Hematopoietic multipotent progenitor cell treated with erythropoietin and hydrocortisone succinate and interleukin-3 and kit ligand, for 6 days (in vitro differentiated cells): ENCODE data around the gene CNPY1.
A peak's percentile ranks its signal among the peaks of the same experiment; 100 is the strongest.
"Not testable (repeated sequence)": the region's sequence is repeated elsewhere in the genome, so short reads cannot be mapped to it uniquely, and the experiment has no call there.

Experiments used
- DNase-seq: peaks from one replicate; pipeline ENCODE4 v3.0.0-alpha.2; 2015

CNPY1 gene

DNA sequence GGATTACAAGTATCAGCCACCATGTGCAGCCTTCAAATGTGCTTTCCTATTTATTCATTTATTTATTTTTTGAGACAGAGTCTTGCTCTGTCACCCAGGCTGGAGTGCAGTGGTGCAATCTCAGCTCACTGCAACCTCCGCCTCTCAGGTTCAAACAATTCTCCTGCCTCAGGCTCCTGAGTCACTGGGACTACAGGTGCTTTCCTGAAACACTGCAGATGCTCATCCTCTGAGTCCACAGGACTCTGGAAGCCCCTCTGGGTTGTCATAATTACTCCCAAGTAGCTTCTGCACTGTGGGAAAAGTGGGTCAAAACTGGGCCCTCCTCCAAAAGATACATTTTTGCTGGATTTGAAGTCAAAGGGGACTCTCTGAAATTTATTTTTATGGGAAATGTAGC lies at the start of gene CNPY1:
CNPY1 (minus strand) TSS at position 111 of the 400 bp plus-strand sequence. CDS start 630 bp downstream, outside the sequence.
- DNase-seq = not testable (repeated sequence)

DNA sequence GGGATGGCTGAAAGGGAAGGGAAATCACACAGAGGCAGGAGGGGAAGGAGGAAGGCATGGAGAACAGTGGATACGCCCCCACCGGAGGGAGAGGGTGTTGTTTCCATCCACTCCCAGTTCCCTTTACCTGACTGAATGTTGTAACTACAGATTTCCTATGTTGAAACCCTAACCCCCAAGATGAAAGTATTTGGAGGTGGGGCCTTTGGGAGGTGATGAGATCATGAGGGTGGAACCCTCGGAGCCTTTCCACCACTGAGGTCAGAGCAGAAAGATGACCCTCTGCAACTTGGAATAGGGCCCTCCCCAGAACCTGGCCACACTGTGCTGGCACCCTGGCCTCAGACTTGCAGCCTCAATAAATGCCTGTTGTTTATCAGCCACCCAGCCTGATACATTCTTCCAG lies 48.6 kb upstream of the CNPY1 start:
- no peak for DNase-seq

DNA sequence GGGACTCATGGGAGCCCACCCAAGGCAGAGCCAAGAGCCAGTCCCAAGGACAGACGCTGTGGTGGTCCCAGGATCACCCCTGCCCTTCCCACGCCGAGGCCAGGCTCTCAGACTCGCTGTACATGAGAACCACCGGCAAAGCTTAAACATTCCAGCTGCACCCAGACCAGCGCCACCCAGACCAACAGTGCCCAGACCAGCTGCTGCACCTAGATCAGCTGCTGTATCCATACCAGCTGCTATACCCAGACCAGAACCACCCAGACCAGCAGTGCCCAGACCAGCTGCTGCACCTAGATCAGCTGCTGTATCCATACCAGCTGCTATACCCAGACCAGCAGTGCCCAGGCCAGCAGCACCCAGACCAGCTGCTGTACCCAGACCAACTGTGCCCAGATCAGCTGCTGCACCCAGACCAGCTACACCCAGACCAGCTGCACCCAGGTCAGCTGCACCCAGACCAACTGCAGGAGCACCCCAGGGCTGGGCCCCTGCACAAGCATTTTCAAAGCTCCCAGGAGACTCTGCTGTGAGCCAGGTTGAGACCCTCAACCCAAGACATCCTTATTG lies 47.9 kb upstream of the CNPY1 start:
- no peak for DNase-seq

DNA sequence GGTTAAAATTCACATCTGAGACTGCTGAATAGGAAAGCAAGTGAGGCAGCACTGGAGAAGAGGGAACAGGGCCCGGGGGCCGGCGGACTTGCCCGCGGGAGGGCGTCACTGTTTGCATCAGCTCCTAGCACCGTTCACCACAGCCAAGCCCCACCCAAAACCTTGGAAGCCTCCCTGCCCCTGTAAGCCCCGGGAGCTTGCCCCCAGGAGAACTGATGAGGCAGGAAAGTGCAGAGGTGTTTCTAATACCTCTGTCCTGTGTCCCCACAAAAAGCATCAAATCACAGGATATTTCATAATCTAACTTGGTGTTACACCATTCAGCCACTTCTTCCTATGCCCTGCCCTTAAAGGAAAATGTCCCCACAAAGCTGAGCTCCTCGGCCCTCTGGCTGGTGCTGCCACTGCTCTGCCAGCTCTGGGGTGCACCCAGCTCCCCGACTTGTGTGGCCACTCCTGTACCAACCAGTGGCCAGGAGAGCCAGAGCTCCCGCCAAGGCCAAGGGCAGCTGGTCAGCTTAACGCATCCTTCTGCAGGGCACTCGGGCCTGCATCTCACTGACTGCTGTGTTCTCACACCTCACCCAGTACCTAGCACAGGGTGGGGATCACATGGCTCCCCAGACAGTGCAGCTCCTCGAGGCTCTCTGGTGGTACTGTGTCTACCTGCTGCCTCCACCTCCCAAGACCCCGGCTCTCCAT lies 47.3 kb upstream of the CNPY1 start:
- peak; percentile 57 for DNase-seq

DNA sequence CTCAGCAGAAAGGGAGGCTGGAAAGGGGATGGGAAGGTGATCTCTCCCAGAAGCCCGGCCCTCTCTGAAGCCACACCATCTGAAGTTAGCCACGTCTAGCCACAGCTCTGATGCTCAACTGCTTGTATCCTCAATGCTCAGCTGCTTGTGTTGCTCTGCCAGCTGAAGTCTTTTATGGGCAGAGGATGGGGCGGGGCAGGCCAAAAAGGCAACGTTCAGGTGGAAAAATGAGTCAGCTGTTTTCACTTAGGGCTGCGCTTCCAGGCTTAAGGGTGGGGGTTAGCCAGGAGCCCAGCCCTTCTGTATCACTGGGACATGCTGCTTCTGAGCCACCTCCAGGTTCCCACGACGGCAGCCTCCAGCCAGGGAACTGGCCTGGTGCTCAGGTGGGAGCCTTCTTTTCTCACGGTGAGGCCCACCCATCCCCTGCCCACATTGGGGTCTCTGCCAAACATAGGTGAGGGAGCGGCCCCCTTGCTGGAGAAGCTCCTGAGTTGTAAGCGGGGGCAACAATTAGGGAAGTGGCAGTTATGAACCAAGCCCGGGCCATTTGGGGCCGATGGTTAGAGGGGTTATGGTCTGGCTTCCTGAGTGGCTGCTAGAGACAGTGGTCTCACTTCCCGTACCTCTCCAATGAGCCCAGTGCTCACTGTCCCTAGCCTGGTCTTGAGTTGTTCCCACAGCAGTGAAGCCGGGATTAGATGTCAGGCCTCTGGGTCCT lies 44.9 kb upstream of the CNPY1 start:
- DNase-seq = peak; percentile 36

DNA sequence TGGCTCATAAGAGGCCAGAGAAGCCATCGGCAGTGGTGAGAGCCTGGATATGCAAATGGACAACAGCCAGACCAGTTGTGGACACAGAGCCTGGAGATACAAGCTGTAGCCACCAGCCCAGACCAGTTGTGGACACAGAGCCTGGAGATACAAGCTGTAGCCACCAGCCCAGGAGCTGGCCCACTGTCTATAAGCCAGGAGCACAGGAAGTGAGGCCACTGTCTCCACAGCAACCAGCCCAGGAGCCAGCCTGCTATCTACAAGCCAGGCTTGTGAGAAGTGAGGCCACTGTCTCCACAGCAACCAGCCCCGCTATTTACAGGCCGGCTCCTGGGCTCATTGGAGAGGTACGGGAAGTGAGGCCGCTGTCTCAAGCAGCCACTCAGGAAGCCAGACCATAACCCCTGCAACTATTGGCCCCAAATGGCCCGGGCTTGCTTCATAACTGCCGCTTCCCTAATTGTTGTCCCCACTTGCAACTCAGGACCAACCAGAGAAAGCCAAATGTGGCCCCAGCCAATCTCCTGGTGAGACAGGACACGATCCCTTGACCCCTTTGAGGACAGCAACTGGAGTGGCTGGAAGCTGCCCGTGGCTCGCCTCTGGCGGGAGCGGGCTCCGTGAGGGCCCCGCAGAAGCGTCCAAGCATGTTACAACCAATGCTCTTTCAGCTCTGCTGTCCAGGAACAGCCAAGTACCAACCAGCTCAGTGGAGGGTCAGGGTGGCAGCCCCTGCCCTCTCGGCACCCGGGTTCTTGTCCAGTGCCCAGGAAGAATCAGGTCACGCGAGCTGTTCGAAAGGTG lies 44.1 kb upstream of the CNPY1 start:
- peak; percentile 84 for DNase-seq

DNA sequence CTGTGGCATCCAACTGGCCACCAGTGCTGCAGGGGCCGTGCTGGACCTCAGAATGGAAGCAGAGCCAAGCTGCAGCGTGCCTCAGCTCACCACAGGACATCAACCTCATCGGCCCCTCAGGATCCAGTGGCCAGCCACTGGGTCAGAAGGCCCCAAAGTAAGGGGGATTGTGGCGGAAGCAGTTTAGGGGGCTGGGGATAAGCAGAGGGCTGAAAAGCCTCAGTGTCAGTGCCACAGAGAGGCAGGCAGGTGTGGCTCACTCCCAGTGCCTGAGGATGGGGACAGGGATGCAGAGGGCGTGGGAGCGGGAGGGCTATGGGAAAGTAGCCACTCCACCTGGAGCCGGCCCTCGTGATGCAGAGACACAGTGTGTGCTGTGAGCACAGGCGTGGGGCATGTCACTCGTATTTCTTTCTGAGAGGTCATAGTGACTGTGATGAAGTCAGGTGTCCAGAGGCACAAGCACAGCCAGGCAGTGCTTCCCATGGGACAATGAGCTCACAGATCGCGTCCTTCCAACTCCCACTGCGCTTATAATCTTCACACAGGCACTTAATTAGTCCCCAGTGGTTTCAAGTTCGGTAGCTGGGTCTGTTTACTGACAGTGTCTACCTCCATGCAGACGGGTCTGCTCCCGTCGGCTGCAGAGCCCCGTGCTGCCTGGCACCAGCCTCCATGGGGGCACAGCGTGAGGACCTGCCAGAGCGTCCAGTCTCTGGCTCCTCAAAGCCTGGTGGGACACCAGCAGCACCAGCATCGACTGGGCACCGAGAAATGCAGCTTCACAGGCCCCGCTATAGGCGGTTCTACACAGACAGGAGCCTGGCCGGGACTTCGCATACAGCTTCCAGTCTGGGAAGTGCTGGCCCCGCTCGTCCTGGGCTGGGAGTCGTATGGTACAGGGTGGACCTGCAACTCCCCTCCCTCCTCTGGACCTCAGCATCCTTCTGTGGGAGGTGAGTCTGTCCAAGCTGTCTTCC lies 42.9 kb upstream of the CNPY1 start:
- no peak for DNase-seq

DNA sequence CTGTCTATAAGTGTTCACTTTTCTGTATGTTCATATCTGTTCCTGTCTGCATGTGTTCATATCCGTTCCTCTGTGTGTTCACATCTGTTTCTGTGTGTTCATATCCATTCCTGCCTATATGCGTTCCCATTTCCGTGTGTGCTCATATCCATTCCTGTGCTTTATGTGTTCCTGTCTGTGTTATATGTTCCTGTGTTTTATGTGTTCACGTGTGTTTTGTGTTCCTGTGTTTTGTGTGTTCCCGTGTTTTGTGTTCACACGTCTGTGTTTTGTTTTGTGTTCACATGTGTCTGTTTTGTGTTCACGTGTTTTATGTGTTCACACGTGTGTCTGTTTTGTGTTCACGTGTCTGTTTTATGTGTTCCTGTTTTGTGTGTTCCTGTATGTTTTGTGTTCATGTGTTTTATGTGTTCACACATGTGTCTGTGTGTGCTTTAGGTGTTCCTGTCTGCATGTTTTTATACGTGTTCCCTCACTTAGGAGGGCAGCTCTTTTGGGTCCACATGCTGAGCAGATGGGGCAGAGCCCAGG lies 42.2 kb upstream of the CNPY1 start:
- DNase-seq = no peak

DNA sequence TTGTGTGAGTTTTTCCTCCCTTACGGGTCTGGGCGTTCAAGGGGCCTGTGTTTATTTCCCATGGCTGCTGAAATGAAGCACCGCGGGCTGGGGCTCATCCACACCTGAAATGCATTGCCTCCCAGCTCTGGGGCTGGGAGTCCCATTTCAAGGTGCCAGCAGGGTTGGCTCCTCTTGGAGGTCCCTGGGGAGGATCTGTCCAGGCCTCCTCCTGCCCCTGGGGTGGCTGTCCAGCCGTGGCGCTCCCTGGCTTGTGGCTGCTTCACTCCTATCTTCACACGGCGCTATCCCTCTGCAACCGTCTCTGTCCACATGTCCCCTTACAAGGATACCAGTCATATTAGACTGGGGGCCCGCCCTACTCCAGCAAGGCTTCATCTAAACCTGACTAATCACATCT lies 41.1 kb upstream of the CNPY1 start:
- no peak for DNase-seq

DNA sequence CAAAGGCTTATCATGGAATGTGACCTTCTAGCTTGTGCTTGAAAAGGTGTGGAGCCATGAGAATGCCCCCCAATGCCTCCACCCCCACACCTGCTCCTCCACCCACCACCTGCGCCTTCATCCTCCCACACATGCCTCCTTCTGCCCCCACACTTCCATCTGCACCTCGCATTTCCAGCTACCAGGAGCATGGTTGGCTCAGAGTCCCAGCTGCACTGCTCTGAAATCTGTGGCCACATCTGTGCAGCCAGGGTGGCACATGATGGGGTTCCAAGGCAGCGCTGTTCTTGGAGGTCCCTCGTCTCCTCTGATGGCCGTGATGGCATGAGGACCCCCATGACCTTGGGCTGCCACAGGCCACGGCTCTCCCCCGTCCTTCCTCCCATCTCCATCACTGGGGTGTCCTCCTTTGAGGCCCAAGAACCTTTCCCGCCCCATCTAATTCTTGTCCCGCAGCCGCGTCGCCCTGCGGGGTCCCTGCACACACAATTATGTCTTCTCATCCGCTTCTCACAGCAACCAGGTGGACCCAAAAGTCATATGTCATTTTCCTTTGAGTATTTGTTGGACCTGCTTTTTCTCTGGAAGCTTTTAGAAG lies 40.6 kb upstream of the CNPY1 start:
- DNase-seq = no peak

DNA sequence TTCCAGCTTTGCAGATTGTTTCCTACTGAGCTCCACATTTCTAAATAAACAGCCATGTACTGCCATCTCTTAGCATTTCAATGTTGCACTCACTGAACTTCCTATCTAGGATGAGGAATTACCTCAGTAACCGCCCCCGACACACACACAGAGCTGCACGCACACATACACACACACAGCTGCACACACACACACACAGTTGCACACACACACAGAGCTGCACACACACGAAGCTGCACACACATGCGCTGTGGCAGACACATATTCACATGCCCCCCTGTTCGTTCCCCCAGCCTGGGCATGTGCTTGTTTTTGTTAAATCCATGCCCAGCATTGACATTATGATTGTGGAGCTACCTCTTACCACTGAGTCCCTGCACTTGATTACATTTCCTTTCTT lies 39.6 kb upstream of the CNPY1 start:
- DNase-seq = no peak

DNA sequence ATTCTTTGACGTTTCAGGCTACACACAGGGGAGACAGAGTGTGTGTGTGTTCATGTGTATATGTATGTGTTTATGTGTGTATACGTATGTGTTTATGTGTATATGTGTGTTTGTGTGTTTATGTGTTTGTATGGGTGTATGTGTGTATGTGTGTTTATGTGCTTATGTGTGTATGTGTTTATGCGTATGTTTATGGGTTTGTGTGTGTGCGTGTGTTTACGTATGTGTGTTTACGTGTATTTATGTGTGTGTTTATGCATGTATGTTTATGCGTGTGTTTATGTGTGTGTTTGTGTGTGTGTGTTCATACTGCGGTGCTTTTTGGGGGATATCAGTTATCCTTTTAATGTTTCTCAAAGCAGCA lies 39.2 kb upstream of the CNPY1 start:
- DNase-seq = no peak

DNA sequence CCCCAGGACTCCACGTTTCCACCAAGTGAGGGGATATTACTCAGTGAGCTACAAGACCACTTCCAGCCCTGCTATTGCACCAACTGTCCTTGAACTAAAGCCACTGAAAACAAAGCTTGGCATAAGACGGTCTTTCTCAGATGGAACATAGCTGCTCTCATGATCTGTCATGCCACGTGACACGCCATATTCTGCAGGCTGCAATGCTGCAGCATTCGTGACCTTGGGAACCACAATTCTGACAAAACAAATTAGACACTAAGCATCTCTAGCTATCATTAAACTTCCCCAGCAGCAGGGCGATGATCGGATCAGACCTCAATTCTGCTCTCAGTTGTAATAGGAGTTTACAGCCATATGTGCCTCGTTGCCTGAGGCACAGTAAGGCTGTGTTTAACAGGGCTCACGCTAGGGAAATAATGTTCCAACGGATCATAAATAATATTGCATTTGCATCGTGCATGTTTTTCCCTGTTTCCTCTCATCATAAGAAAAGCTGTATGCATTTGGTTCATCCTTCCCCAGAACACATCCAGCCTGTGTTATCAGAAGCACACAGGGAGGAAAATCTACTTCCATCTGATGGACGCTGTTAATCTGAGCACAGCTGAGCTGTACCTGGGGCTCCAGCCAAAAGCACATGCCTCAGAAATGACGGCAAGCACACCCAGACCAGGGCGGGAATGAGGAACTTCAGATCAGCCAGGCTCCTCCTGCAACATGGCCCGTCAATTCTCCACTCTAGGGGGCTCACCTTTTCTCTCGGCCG lies 38.6 kb upstream of the CNPY1 start:
- peak; percentile 68 for DNase-seq

DNA sequence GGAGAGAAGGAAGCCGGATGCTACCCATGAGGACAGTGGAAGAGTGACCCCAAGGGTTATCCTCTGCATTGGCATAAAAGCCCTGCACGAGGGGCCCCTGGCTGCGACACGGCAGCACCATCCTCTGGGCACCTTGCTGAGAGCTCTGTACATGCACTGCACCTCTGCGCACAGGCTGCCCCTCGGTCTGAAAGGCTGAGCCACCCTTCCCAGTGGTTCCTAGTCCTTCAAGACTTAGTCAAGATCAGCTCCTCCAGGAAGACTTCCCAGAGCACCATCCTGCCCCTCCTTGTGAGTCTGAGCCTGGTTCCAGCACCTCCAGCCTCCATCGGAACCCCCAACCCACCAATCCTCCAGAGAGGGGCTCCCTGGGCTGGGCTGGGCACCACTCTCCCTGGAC lies 37.9 kb upstream of the CNPY1 start:
- DNase-seq = no peak

DNA sequence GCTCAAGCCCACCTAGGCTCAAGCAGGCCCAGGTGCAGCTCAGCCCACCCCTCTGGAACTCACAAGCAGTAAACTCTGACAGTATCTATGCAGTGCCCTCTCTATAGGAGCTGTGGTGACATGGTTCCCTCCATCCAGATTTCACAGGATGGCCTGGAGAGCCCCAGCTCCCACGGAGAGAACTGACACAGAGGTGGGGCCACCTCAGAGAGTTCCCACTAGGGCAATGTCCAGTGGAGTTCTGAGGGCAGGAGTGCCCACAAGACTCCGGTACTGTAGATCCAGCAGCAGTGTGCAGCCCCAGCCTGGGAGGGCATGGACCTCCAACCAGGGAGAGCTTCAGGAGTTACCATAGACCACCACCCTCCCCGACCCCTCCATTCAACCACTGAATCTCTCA lies 37.3 kb upstream of the CNPY1 start:
- no peak for DNase-seq

DNA sequence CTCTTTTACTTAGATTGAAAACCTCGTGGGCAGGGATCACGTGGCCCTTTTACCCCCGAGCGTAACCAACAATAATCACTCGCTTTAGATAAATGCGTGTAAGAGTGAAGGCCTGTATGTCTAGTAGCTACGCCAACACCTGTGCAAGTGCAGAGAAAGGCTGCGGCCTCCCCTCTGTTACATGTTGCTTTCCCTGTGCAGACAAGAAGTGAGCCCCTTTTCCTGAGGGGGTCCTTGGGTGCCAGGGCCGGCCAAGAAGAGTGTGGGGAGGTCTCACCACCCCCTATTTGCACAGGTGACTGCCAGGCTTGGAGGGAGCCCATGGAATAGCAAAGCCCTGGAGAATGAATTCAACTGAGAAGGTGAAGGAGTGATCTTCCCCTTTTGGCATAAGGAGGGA lies 35.6 kb upstream of the CNPY1 start:
- DNase-seq = no peak

DNA sequence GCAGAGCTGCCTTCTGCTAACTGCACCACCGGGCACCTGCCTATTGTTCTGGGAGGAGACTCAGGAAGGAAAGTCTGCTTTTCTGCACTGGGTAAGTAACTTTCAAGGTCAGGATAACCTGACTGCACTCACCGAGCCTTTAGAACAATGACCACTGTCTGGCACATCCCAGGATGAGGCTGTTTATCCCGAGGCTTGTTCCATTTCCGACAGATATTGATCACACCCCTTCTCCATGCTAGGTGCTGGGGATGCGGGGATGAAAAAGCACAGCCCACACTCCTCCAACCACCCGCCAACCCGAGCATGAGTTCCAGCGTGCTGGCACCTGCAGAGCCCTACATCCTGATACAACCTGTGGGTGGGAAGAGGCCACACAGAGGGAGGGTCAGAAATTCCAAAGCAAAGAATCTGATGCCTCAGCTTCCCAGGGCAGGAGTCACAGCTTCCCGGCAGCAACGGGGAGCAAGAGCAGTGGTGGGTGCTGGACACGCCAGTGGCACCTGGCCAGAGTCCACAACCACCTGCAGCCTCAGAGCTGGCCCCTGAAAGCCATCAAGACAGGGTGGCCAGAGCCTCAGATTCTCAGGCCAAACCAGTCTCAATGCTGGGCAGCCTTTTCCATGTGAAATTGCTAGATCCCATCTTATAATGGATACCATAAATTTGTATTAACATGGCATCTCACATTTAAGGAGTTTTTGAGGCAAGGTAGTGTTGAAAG lies 34.9 kb upstream of the CNPY1 start:
- DNase-seq = no peak

DNA sequence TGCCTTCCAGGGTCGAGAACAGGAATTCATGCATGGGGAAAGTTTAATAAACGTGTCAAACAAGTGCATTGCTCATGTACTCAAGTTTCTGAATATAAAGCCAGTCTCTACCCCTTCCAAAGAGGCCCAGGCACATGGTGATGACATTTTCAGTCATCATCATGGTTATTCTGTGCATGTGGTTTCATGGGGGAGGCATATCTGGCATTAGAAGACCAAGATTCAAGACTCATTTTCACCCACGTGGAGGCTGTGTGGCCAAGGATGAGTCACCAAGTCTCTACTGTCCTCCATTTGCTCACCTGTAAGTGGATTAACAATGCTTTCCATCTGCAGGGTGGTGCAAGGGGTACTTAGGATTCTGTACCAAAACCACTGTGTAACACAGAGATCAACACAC lies 34.0 kb upstream of the CNPY1 start:
- no peak for DNase-seq

DNA sequence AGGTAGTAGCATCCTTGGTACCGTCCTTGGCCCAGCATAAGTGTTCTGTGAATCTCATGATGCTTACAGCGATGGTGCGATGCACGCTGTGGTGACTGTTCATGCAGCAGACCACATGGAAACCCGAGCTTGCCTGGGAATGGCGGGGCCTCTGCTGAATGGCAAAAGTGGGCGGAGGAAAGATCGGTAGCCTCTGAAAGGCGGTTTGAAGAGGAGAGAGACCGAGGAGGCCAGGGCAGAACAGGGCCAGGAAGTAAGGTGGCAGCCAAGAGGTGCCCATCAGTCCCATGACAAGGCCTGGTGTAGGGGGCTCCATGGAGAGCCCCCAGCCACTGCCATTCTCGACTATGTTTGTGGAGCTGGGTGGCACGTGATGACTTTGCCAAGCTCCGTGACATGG lies 33.2 kb upstream of the CNPY1 start:
- DNase-seq = no peak

DNA sequence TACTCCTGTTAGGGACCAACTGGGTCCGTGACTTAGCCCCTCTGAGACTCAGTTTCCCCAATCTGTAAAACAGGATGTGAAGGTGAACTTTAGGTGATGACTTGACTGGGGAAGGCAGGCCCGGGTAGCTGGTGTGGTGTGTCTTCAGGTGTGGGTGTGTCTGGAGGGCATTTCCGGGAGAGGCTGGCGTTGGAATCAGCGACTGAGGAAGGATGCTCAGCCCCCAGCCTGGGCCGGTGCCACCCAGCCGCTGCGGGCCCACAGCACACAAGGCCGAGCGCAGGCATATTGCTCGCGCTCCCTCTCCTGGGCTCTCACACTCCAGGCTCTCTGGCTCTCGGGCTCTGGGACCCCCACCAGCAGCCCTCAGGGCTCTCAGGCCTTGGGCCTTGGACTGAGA lies 31.7 kb upstream of the CNPY1 start:
- DNase-seq = no peak
